Mesenchymal stem cell (in vitro differentiated cells and primary cell): ENCODE data around the gene MGAT4D.
"Not testable (repeated sequence)": the region's sequence is repeated elsewhere in the genome, so short reads cannot be mapped to it uniquely, and the experiment has no call there.

Source experiments
- DNase-seq: peaks from one replicate; pipeline ENCODE4 v3.0.0-alpha.2; 2013
- H2AFZ ChIP-seq: one replicate; pipeline ENCODE4 v1.6.1; 2013; ENCODE audit warnings: low read depth, mild to moderate bottlenecking, control low read depth, inconsistent platforms, low read length, moderate library complexity
- H2AK5ac ChIP-seq: 2 replicates; pipeline ENCODE4 v1.6.1; 2013; ENCODE audit warnings: low read length, moderate library complexity, mild to moderate bottlenecking, inconsistent platforms; ENCODE audit not compliant: severe bottlenecking
- H2BK120ac ChIP-seq: one replicate; pipeline ENCODE4 v1.6.1; 2013; ENCODE audit warnings: low read depth, mild to moderate bottlenecking, inconsistent platforms, low read length, moderate library complexity
- H2BK12ac ChIP-seq, 2 experiments: one replicate each; pipeline ENCODE4 v1.6.1; 2013; ENCODE audit warnings: inconsistent platforms in 2 of 2, low read length in 2 of 2, mild to moderate bottlenecking in 2 of 2, moderate library complexity in 2 of 2, control low read depth in 1 of 2
- H2BK15ac ChIP-seq: one replicate; pipeline ENCODE4 v1.6.1; 2013; ENCODE audit warnings: mild to moderate bottlenecking, low read depth, inconsistent platforms; ENCODE audit not compliant: poor library complexity, severe bottlenecking
- H2BK5ac ChIP-seq: 2 replicates; pipeline ENCODE4 v1.6.1; 2013; ENCODE audit warnings: low read depth, mild to moderate bottlenecking, low read length, control low read depth, inconsistent platforms; ENCODE audit not compliant: poor library complexity, severe bottlenecking
- H3K14ac ChIP-seq, 2 experiments: one replicate each; pipeline ENCODE4 v1.6.1; 2013; ENCODE audit warnings: inconsistent platforms in 2 of 2, low read length in 2 of 2, control low read depth in 1 of 2, mild to moderate bottlenecking in 1 of 2, moderate library complexity in 1 of 2
- H3K18ac ChIP-seq, 2 experiments: one replicate each; pipeline ENCODE4 v1.6.1; 2013; ENCODE audit warnings: inconsistent platforms in 2 of 2, low read length in 2 of 2, control low read depth in 1 of 2, low read depth in 1 of 2, mild to moderate bottlenecking in 1 of 2
- H3K23ac ChIP-seq, 2 experiments: one replicate each; pipeline ENCODE4 v1.6.1; 2013; ENCODE audit warnings: inconsistent platforms in 2 of 2, low read length in 2 of 2, mild to moderate bottlenecking in 2 of 2, moderate library complexity in 2 of 2, control low read depth in 1 of 2
- H3K27ac ChIP-seq: 2 replicates; pipeline ENCODE4 v1.5.1; 2013; ENCODE audit warnings: mild to moderate bottlenecking, moderate library complexity, low read length, control low read depth, inconsistent platforms; ENCODE audit not compliant: poor library complexity, severe bottlenecking
- H3K27me3 ChIP-seq, 2 experiments: 2 replicates each; pipeline versions ENCODE4 v1.6.1 to v1.7.0; 2013; ENCODE audit warnings: low read length in 2 of 2, mild to moderate bottlenecking in 2 of 2, moderate library complexity in 2 of 2, control low read depth in 1 of 2, inconsistent platforms in 1 of 2; ENCODE audit not compliant: control insufficient read depth in 1 of 2, insufficient read depth in 1 of 2
- H3K36me3 ChIP-seq, 2 experiments: 2 replicates each; pipeline versions ENCODE4 v1.6.1 to v1.7.0; 2013; ENCODE audit warnings: low read length in 2 of 2, control low read depth in 1 of 2, inconsistent platforms in 1 of 2, low read depth in 1 of 2, mild to moderate bottlenecking in 1 of 2; ENCODE audit not compliant: insufficient read depth in 2 of 2, control insufficient read depth in 1 of 2
- H3K4ac ChIP-seq, 2 experiments: one replicate each; pipeline ENCODE4 v1.6.1; 2013; ENCODE audit warnings: inconsistent platforms in 2 of 2, low read length in 2 of 2, mild to moderate bottlenecking in 2 of 2, moderate library complexity in 2 of 2, control low read depth in 1 of 2, low read depth in 1 of 2
- H3K4me1 ChIP-seq: 2 replicates; pipeline ENCODE4 v1.6.1; 2013; ENCODE audit warnings: low read depth, low read length, control low read depth; ENCODE audit not compliant: control insufficient read depth, insufficient read depth
- H3K4me2 ChIP-seq: 2 replicates; pipeline ENCODE4 v1.6.1; 2013; ENCODE audit warnings: low read length, mild to moderate bottlenecking, inconsistent platforms; ENCODE audit not compliant: poor library complexity, severe bottlenecking
- H3K4me3 ChIP-seq, 2 experiments: 2 replicates each; pipeline versions ENCODE4 v1.5.1 to v1.7.0; 2013; ENCODE audit warnings: low read length in 2 of 2, mild to moderate bottlenecking in 2 of 2, control low read depth in 1 of 2, low read depth in 1 of 2; ENCODE audit not compliant: insufficient read depth in 1 of 2
- H3K79me1 ChIP-seq: replicated peaks from 2 replicates; pipeline ENCODE4 v1.6.1; 2013; ENCODE audit warnings: mild to moderate bottlenecking, control low read depth, low read length, inconsistent platforms; ENCODE audit not compliant: poor library complexity, severe bottlenecking
- H3K9ac ChIP-seq: 2 replicates; pipeline ENCODE4 v1.7.0; 2013; ENCODE audit warnings: mild to moderate bottlenecking, low read length, moderate library complexity
- H3K9me3 ChIP-seq: 2 replicates; pipeline ENCODE4 v1.7.0; 2013; ENCODE audit warnings: mild to moderate bottlenecking, low read length; ENCODE audit not compliant: control insufficient read depth
- H4K8ac ChIP-seq: one replicate; pipeline ENCODE4 v1.6.1; 2013; ENCODE audit warnings: inconsistent platforms, mild to moderate bottlenecking, low read length, moderate library complexity
- H4K91ac ChIP-seq: one replicate; pipeline ENCODE4 v1.6.1; 2013; ENCODE audit warnings: mild to moderate bottlenecking, low read length, inconsistent platforms
- WGBS: methylation state at CpG from one replicate; pipeline ENCODE4 v1.1.7; 2013; ENCODE audit warnings: mixed read lengths; 5-methylcytosine and 5-hydroxymethylcytosine counted together

The MGAT4D gene

GRCh38 chr4:140413130-140413969 lies 84.7 kb downstream of the MGAT4D start:
- H2AFZ ChIP-seq, H3K18ac ChIP-seq, H3K4me2 ChIP-seq, H3K14ac ChIP-seq, H3K4me1 ChIP-seq, H3K9ac ChIP-seq, H3K4ac ChIP-seq, H3K79me1 ChIP-seq, H2BK120ac ChIP-seq, H3K27me3 ChIP-seq, DNase-seq, H3K4me3 ChIP-seq, H2BK15ac ChIP-seq, H2AK5ac ChIP-seq, H3K27ac ChIP-seq, H3K23ac ChIP-seq, H4K91ac ChIP-seq, H3K9me3 ChIP-seq, H2BK12ac ChIP-seq, H3K36me3 ChIP-seq, H4K8ac ChIP-seq, H2BK5ac ChIP-seq: not testable (repeated sequence)
- 94% methylated on average over 19 of the region's 32 CpGs for whole genome bisulfite sequencing

DNA sequence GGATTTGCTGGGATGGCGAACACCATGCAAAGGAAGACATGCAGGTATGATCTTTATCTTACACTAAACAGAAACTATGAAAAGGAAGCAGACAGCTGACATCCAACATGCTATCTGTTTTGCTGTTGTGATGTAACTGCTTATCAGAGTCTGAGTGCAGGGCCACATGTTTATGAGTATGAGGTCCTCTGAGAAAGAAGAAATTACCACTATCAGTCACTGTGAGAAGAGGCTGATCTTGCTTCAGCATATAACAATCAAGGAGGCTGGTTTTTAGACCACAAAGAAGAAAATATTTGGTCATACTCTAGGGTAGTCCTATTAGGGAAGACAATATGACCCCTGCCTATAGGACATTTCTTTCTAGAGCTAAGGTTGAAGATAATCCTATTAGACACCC lies 89.1 kb downstream of the MGAT4D start:
- H3K79me1 ChIP-seq: no peaks in the 10 kb centered on the region
- peaks cover 0 to 12% of the 10 kb centered on the region in 2 experiments for H3K36me3 ChIP-seq
- no peak for DNase-seq
- no peak overlapping the region for H3K4ac ChIP-seq
- H3K18ac ChIP-seq: no peak overlapping the region
- H3K4me1 ChIP-seq: no peaks in the 10 kb centered on the region
- no peaks in the 10 kb centered on the region for H3K27me3 ChIP-seq
- no peak overlapping the region for H4K91ac ChIP-seq
- no peak overlapping the region for H3K23ac ChIP-seq
- no peak overlapping the region for H3K4me3 ChIP-seq
- H3K4me2 ChIP-seq: no peak overlapping the region
- no peak overlapping the region for H2AFZ ChIP-seq
- no peak overlapping the region for H3K14ac ChIP-seq
- H2BK120ac ChIP-seq: no peak overlapping the region
- no peak overlapping the region for H3K9ac ChIP-seq
- H2AK5ac ChIP-seq: no peak overlapping the region
- H2BK5ac ChIP-seq: no peak overlapping the region
- H2BK15ac ChIP-seq: no peak overlapping the region
- WGBS: no CpG with 5 or more reads among the region's 1 CpG
- H2BK12ac ChIP-seq: no peak overlapping the region
- H4K8ac ChIP-seq: no peak overlapping the region
- H3K27ac ChIP-seq: no peak overlapping the region
- H3K9me3 ChIP-seq: no peaks in the 10 kb centered on the region

DNA sequence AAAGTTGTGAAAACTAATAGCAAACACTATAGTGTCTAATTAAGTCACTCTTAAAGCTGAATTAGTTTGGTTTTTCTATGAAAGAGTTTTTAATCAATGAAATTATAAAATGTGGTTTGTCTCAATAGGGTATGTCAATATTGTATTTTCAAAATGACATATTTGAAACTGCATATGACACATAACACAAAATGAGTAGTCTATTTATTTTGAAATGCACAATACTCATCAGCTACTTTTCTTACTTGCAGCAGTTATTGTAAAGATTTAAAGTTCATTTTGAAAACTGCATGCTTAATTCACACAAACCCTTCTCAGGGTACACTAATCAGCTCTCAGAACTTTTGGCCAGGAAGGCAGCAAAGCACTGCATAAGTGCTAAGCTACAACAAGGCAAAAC lies 91.8 kb downstream of the MGAT4D start:
- DNase-seq: no peak
- H3K4ac ChIP-seq: no peak overlapping the region
- H4K8ac ChIP-seq: no peak overlapping the region
- H3K27me3 ChIP-seq: no peaks in the 10 kb centered on the region
- no peak overlapping the region for H3K14ac ChIP-seq
- H3K23ac ChIP-seq: no peak overlapping the region
- no peak overlapping the region for H2BK12ac ChIP-seq
- no peak overlapping the region for H4K91ac ChIP-seq
- peak overlapping the region; percentile 51 for H2AFZ ChIP-seq
- no peaks in the 10 kb centered on the region for H3K9me3 ChIP-seq
- H2BK15ac ChIP-seq: no peak overlapping the region
- H2AK5ac ChIP-seq: no peak overlapping the region
- no peak overlapping the region for H3K4me3 ChIP-seq
- no peak overlapping the region for H3K27ac ChIP-seq
- H2BK5ac ChIP-seq: no peak overlapping the region
- H3K18ac ChIP-seq: no peak overlapping the region
- H3K4me2 ChIP-seq: no peak overlapping the region
- no peaks in the 10 kb centered on the region for H3K4me1 ChIP-seq
- H3K79me1 ChIP-seq: no peaks in the 10 kb centered on the region
- no peak overlapping the region for H2BK120ac ChIP-seq
- peaks cover 0 to 16% of the 10 kb centered on the region in 2 experiments for H3K36me3 ChIP-seq
- no peak overlapping the region for H3K9ac ChIP-seq

- WGBS: no CpG with 5 or more reads among the region's 2 CpGs
- Histone ChIP-seq H2BK12ac (no peak overlapping the region), H3K27me3 (no peaks in the 10 kb centered on the region), H3K4me2 (no peak overlapping the region), H2AK5ac (no peak overlapping the region), H2BK15ac (no peak overlapping the region), H3K4ac (no peak overlapping the region), H2BK5ac (no peak overlapping the region), H3K4me3 (no peak overlapping the region), H3K4me1 (no peaks in the 10 kb centered on the region), H3K9ac (no peak overlapping the region), H4K8ac (no peak overlapping the region), H2AFZ (no peak overlapping the region), H3K23ac (no peak overlapping the region), H3K27ac (no peak overlapping the region), H3K18ac (no peak overlapping the region), H3K79me1 (no peaks in the 10 kb centered on the region), H3K9me3 (no peaks in the 10 kb centered on the region), H4K91ac (no peak overlapping the region), H3K36me3 (peaks cover 0 to 12% of the 10 kb centered on the region in 2 experiments), H3K14ac (no peak overlapping the region), H2BK120ac (no peak overlapping the region)
- no peak for DNase-seq
Observed at GRCh38 chr4:140400111-140400510, 98.0 kb downstream of the MGAT4D start.
